D721Med (cell line): ENCODE data around the gene UMAD1.

Source experiments
- DNase-seq: peaks from one replicate; pipeline ENCODE4 v3.0.0; 2011; ENCODE audit warnings: low spot score; ENCODE audit not compliant: insufficient read length
- FAIRE-seq: peaks from 2 replicates; lab custom pipeline; 2011; peaks lifted over from hg19 to GRCh38; lab: Jason Lieb, UNC
- CTCF ChIP-seq: IDR thresholded peaks from 2 replicates; pipeline ENCODE4 v1.5.1; 2012; ENCODE audit warnings: mild to moderate bottlenecking, control low read depth; ENCODE audit not compliant: insufficient read depth; ENCODE audit errors: missing control alignments

Gene UMAD1

GRCh38 chr7:7785344-7785973 lies 144.9 kb downstream of the UMAD1 start:
- no peak for FAIRE-seq
- no peak for DNase-seq
- TF ChIP-seq CTCF, result no peak

GRCh38 chr7:7786595-7786994 lies 146.0 kb downstream of the UMAD1 start:
- FAIRE-seq, result no peak
- DNase-seq, result no peak
- no peak for TF ChIP-seq CTCF

- no peak for TF ChIP-seq CTCF
- FAIRE-seq, result no peak
- DNase-seq, result no peak
These were observed 149.0 kb downstream of the UMAD1 start for GRCh38 chr7:7789551-7789988.

- DNase-seq (no peak), FAIRE-seq (no peak)
- no peak for TF ChIP-seq CTCF
These were observed 149.6 kb downstream of the UMAD1 start for GRCh38 chr7:7790041-7790741.

GRCh38 chr7:7791523-7791922 lies 151.0 kb downstream of the UMAD1 start:
- no peak for DNase-seq

GRCh38 chr7:7792056-7792455 lies 151.5 kb downstream of the UMAD1 start:
- no peak for FAIRE-seq
- no peak for TF ChIP-seq CTCF
- no peak for DNase-seq

More at GRCh38 chr7:7791523-7791922, 151.0 kb downstream of the UMAD1 start:
- no peak for TF ChIP-seq CTCF
- FAIRE-seq, result no peak

GRCh38 chr7:7793249-7793648 lies 152.7 kb downstream of the UMAD1 start:
- DNase-seq (no peak), FAIRE-seq (no peak)
- TF ChIP-seq CTCF, result no peak
